MCF 10A (cell line): ENCODE measurements around the gene RRP1. TPM values are rescaled to one million over a fixed set of nuclear protein-coding genes. Genes with fewer than 3 reads are reported as not detected.

ENCODE experiments used
- BruUV-seq: library from RNA; stranded (reverse); fragments of 400-500 nt; replicated peaks from 2 replicates; lab custom pipeline; 2021; lab: Mats Ljungman, UMichigan
- CTCF ChIA-PET: fragments of 300-600 bp; sonication (Branson Sonifier 250); formaldehyde crosslinking; extraction: SDS; loops from one replicate; lab custom pipeline; 2021; ENCODE audit warnings: antibody characterized with exemption, inconsistent platforms; lab: Yijun Ruan, JAX
- POLR2A ChIA-PET: fragments of 300-600, 350-650 bp; sonication (Branson Sonifier 250); formaldehyde crosslinking; extraction: SDS; loops from one replicate; lab custom pipeline; 2020; ENCODE audit warnings: antibody characterized with exemption, inconsistent platforms; lab: Yijun Ruan, JAX
- DNase-seq: peaks from one replicate; pipeline ENCODE4 v3.0.0-alpha.2; 2018; ENCODE audit not compliant: unreplicated experiment
- H3K27ac Mint-ChIP-seq: one replicate; pipeline ENCODE4 v1.8.0; 2022; ENCODE audit warnings: mild to moderate bottlenecking, low read depth, mixed read lengths; ENCODE audit not compliant: unreplicated experiment
- H3K27me3 Mint-ChIP-seq: one replicate; pipeline ENCODE4 v1.8.0; 2022; ENCODE audit warnings: mixed read lengths; ENCODE audit not compliant: insufficient read depth, unreplicated experiment
- H3K36me3 Mint-ChIP-seq: one replicate; pipeline ENCODE4 v1.8.0; 2022; ENCODE audit warnings: mild to moderate bottlenecking, moderate library complexity, mixed read lengths; ENCODE audit not compliant: insufficient read depth, unreplicated experiment
- H3K4me1 Mint-ChIP-seq: one replicate; pipeline ENCODE4 v1.8.0; 2022; ENCODE audit warnings: mixed read lengths; ENCODE audit not compliant: insufficient read depth, unreplicated experiment
- H3K4me3 Mint-ChIP-seq: one replicate; pipeline ENCODE4 v1.8.0; 2022; ENCODE audit warnings: mild to moderate bottlenecking, moderate library complexity, mixed read lengths; ENCODE audit not compliant: unreplicated experiment
- H3K9me3 Mint-ChIP-seq: one replicate; pipeline ENCODE4 v1.8.0; 2022; ENCODE audit warnings: mixed read lengths; ENCODE audit not compliant: unreplicated experiment
- CTCF ChIP-seq: fragments of 200-600 bp; IDR thresholded peaks from one replicate; pipeline ENCODE4 v1.8.0; 2022; ENCODE audit warnings: antibody characterized with exemption, mild to moderate bottlenecking; ENCODE audit not compliant: unreplicated experiment
- intact Hi-C: fragments of 100-400 bp; cut with micrococcal nuclease; formaldehyde crosslinking; loops from 2 replicates; pipeline ENCODE4 v1.14.1; 2022
- total RNA-seq: library from RNA; stranded (reverse); gene quantifications from 2 replicates; pipeline ENCODE4 v1.2.3, GENCODE V29; 2022

The RRP1 gene
- total RNA-seq, 1 experiment from 2014 or later: 56.0 TPM

GRCh38 chr21:43849532-43850299 is 60.3 kb downstream of the RRP1 start:
- no TSS peak for BruUV-seq
- intact Hi-C loops: no loop called here
- Mint-ChIP-seq H3K4me3 (no peak overlapping the region), H3K4me1 (peaks cover 5% of the 10 kb centered on the region), H3K9me3 (no peaks in the 10 kb centered on the region), H3K27me3 (no peaks in the 10 kb centered on the region), H3K36me3 (peaks cover 5% of the 10 kb centered on the region), H3K27ac (no peak overlapping the region)
- POLR2A ChIA-PET: interaction anchor here (0.8 kb wide), 1 partner anchor 14 kb away, joined by 3 read pairs; no protein-coding TSS in a partner anchor
- no peak for TF ChIP-seq CTCF
- DNase-seq: no peak
- CTCF ChIA-PET: interaction anchor here (0.6 to 0.7 kb wide), 2 partner anchors 18 to 136 kb away, joined by 3 read pairs; no protein-coding TSS in a partner anchor

GRCh38 chr21:43850728-43851295 is 61.4 kb downstream of the RRP1 start:
- no TSS peak for BruUV-seq
- H3K27me3 Mint-ChIP-seq: no peaks in the 10 kb centered on the region
- H3K4me1 Mint-ChIP-seq: peaks cover 5% of the 10 kb centered on the region
- no peak for TF ChIP-seq CTCF
- H3K27ac Mint-ChIP-seq: no peak overlapping the region
- no peak overlapping the region for H3K4me3 Mint-ChIP-seq
- ChIA-PET CTCF (no interaction called here), POLR2A (no interaction called here)
- H3K9me3 Mint-ChIP-seq: no peaks in the 10 kb centered on the region
- H3K36me3 Mint-ChIP-seq: peaks cover 5% of the 10 kb centered on the region
- no peak for DNase-seq
- intact Hi-C loops: no loop called here

- Mint-ChIP-seq H3K9me3 (no peaks in the 10 kb centered on the region), H3K27me3 (no peaks in the 10 kb centered on the region), H3K27ac (no peak overlapping the region), H3K4me1 (peaks cover 5% of the 10 kb centered on the region), H3K4me3 (no peak overlapping the region), H3K36me3 (peaks cover 5% of the 10 kb centered on the region)
- no TSS peak for BruUV-seq
- no peak for DNase-seq
- POLR2A ChIA-PET: no interaction called here
- no peak for TF ChIP-seq CTCF
- intact Hi-C loops: no loop called here
- CTCF ChIA-PET: interaction anchor here (0.5 kb wide), 1 partner anchor 211 kb away, joined by 4 read pairs; no protein-coding TSS in a partner anchor
Observed at GRCh38 chr21:43851593-43851992, 62.2 kb downstream of the RRP1 start.
